Measurements from ENCODE around the gene IFRD2. TPM values are rescaled to one million over a fixed set of nuclear protein-coding genes. Genes with fewer than 3 reads are reported as not detected.

Gene IFRD2
- total and polyA plus RNA-seq, 2 of the 13 experiments (the other 11 are each of a cell fraction or from before 2014, with no cell fraction given) = 32.8 to 96.1 TPM

DNA sequence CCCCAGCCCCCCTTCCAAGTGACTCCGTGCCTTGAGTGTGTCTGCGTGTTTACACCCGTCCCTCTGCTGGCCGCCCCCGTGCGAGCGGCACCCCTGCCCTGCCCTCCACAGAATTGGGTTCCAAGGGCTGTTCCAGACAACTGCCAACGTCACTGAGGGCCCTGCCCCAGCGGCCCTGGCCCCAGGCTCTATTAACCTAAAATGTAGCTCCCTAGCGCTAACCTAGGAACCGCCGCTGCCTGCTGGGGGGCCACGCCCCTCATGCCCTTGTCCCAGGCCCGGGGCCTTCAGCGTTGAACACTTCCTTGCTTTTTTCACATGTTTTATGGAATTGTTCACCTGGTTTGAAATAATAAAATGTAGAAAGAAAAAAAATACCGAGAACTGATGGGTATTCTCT is 33.2 kb downstream of the IFRD2 start:
- Histone ChIP-seq H3K4me3 (replicated peaks in 1 of 3; ENCODE audit: insufficient read depth in 1 of 3, low read depth in 2 of 3, low read length in 3 of 3) (no peak overlapping the region), H2AFZ (ENCODE audit: low read length) (no peak overlapping the region), H4K20me1 (ENCODE audit: insufficient read depth, low read length) (no peaks in the 10 kb centered on the region), H3K4me1 (ENCODE audit: insufficient read depth, low read length) (peaks cover 48% of the 10 kb centered on the region), H3K27ac (ENCODE audit: extremely low read length, insufficient read depth, low read length) (no peak overlapping the region), H3K9me3 (ENCODE audit: low read length) (no peaks in the 10 kb centered on the region), H3K4me2 (ENCODE audit: low read depth, low read length) (no peak overlapping the region), H3K36me3 (replicated peaks in 1 of 2; ENCODE audit: control insufficient read depth in 1 of 2, insufficient read depth in 2 of 2, low read length in 2 of 2) (peaks cover 16 to 28% of the 10 kb centered on the region in 2 experiments), H3K79me2 (ENCODE audit: insufficient read depth, low read length) (peaks cover 12% of the 10 kb centered on the region), H3K27me3 (ENCODE audit: control insufficient read depth in 1 of 2, insufficient read depth in 2 of 2, low read length in 2 of 2) (no peaks in the 10 kb centered on the region), H3K9ac (ENCODE audit: insufficient read depth, low read depth, low read length) (no peak overlapping the region)
- in situ Hi-C loops (cut with HindIII; ENCODE audit: extremely low pct_ligation_motif_present, low pct_unique_long_range_greater_than_20kb) (no loop called here), intact Hi-C loops (cut with micrococcal nuclease; ENCODE audit: unreplicated experiment) (no loop called here)
- CTCF ChIA-PET (ENCODE audit: low intra/inter-chr PET ratio, low total read pairs) = interaction anchor here (3.0 to 3.1 kb wide), 2 partner anchors 14 to 32 kb away, joined by 26 to 81 read pairs; no protein-coding TSS in a partner anchor
- WGBS (ENCODE audit: low lambda C conversion rate) = 88% methylated on average over 15 of the region's 16 CpGs
- DNase-seq (ENCODE audit: low spot score) (no peak), FAIRE-seq (no peak), ATAC-seq (no peak)
- TF ChIP-seq ZFP36L2 (CRISPR knock-in tag; IDR thresholded peaks at IDR 0.05) (no peak), BHLHE40 (IDR thresholded peaks at IDR 0.05; ENCODE audit: low read length) (no peak), ZMYM3 (CRISPR knock-in tag; IDR thresholded peaks at IDR 0.05) (no peak), SRSF1 (optimal IDR thresholded peaks at IDR 0.05; ENCODE audit: low read depth, low read length) (peak; percentile 24), AGO2 (optimal IDR thresholded peaks at IDR 0.05; ENCODE audit: low read depth, low read length) (peak; percentile 33)
- TF ChIP-seq, protein P1, sequence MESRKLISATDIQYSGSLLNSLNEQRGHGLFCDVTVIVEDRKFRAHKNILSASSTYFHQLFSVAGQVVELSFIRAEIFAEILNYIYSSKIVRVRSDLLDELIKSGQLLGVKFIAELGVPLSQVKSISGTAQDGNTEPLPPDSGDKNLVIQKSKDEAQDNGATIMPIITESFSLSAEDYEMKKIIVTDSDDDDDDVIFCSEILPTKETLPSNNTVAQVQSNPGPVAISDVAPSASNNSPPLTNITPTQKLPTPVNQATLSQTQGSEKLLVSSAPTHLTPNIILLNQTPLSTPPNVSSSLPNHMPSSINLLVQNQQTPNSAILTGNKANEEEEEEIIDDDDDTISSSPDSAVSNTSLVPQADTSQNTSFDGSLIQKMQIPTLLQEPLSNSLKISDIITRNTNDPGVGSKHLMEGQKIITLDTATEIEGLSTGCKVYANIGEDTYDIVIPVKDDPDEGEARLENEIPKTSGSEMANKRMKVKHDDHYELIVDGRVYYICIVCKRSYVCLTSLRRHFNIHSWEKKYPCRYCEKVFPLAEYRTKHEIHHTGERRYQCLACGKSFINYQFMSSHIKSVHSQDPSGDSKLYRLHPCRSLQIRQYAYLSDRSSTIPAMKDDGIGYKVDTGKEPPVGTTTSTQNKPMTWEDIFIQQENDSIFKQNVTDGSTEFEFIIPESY (CRISPR knock-in tag; IDR thresholded peaks at IDR 0.05) = peak; percentile 84
- TF ChIP-seq, protein P2, sequence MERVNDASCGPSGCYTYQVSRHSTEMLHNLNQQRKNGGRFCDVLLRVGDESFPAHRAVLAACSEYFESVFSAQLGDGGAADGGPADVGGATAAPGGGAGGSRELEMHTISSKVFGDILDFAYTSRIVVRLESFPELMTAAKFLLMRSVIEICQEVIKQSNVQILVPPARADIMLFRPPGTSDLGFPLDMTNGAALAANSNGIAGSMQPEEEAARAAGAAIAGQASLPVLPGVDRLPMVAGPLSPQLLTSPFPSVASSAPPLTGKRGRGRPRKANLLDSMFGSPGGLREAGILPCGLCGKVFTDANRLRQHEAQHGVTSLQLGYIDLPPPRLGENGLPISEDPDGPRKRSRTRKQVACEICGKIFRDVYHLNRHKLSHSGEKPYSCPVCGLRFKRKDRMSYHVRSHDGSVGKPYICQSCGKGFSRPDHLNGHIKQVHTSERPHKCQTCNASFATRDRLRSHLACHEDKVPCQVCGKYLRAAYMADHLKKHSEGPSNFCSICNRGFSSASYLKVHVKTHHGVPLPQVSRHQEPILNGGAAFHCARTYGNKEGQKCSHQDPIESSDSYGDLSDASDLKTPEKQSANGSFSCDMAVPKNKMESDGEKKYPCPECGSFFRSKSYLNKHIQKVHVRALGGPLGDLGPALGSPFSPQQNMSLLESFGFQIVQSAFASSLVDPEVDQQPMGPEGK (CRISPR knock-in tag; IDR thresholded peaks at IDR 0.05) = peak; percentile 14; the same call in 1 of the 2 replicates
- TF ChIP-seq, protein P3, sequence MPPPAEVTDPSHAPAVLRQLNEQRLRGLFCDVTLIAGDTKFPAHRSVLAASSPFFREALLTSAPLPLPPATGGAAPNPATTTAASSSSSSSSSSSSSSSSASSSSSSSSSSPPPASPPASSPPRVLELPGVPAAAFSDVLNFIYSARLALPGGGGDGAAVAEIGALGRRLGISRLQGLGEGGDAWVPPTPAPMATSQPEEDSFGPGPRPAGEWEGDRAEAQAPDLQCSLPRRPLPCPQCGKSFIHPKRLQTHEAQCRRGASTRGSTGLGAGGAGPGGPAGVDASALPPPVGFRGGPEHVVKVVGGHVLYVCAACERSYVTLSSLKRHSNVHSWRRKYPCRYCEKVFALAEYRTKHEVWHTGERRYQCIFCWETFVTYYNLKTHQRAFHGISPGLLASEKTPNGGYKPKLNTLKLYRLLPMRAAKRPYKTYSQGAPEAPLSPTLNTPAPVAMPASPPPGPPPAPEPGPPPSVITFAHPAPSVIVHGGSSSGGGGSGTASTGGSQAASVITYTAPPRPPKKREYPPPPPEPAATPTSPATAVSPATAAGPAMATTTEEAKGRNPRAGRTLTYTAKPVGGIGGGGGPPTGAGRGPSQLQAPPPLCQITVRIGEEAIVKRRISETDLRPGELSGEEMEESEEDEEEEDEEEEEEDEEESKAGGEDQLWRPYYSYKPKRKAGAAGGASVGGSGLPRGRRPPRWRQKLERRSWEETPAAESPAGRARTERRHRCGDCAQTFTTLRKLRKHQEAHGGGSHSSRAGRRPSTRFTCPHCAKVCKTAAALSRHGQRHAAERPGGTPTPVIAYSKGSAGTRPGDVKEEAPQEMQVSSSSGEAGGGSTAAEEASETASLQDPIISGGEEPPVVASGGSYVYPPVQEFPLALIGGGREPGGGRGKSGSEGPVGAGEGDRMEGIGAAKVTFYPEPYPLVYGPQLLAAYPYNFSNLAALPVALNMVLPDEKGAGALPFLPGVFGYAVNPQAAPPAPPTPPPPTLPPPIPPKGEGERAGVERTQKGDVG (CRISPR knock-in tag; IDR thresholded peaks at IDR 0.05; ENCODE audit: borderline replicate concordance) = 0 out of 2 replicates have a peak, but pooled peaks have one; percentile 3
- BruUV-seq (replicated peaks) = no TSS peak
- POLR2A ChIA-PET = interaction anchor here (0.6 to 8.0 kb wide), 5 partner anchors 12 to 78 kb away, joined by 3 to 155 read pairs (median 8); partner anchors contain the start of genes GNAI2 and SEMA3B

All from HepG2 (cell line).